Measurements from ENCODE around the gene LRRC2.

LRRC2 gene

DNA sequence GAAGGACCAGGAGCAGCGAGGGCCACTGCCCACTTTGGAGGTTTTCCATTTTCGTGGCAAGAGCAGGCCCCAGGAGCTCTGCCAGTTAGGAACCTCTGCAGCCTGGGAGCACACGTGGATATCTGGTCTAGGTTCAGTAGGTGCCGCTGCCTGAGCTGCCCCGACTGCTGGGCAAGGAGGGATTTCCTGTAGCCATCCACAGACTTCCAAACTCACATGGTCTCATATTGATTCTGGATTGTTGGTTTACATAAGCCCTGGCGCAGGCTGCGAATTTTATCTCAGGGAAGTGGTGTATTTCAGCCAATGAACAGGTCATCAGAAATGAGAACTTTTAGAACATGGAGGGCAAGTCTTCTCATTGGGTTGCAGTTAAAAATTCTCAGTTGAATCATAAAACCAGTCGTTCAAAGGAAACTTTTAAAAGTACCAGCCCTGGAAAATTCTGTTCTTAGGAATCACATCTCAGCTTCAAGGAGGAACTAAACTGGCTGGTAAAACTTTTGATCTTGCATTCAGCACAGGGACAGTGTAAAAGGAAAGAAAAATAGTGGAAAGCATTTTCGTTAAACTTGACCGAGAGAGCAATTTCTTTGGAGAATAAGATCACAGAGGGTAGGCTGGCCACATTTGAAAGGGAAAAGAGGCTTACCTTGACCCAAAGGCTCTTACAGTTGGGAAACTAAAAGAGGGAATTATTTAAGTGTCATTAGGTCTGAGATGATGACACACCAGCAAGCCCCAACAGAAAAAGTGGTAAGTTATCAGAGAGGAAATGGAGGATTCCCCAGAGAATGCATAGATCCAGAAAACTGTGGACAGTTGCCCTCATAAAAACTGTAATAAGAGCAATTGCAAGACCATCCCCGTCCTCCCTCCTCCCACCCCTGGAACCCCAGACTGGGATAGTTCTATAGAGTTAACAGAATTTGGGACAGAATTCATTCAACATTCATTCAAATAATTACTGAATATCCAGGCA is 74.7 kb downstream of the LRRC2 start:
- H3K27ac ChIP-seq (replicated peaks): no peak overlapping the region
- no peak for DNase-seq (ENCODE audit: low read depth in 1 of 2, low spot score in 1 of 2)
- no peak overlapping the region for H3K4me3 ChIP-seq (replicated peaks; ENCODE audit: insufficient read depth, low read length)
- TF ChIP-seq GABPA (IDR thresholded peaks at IDR 0.05; ENCODE audit: low read depth) (no peak), SPI1 (IDR thresholded peaks at IDR 0.05; ENCODE audit: borderline replicate concordance, low read depth) (no peak), POLR2AphosphoS5 (IDR thresholded peaks at IDR 0.05; ENCODE audit: low read depth) (no peak)
- TF ChIP-seq, protein P1, sequence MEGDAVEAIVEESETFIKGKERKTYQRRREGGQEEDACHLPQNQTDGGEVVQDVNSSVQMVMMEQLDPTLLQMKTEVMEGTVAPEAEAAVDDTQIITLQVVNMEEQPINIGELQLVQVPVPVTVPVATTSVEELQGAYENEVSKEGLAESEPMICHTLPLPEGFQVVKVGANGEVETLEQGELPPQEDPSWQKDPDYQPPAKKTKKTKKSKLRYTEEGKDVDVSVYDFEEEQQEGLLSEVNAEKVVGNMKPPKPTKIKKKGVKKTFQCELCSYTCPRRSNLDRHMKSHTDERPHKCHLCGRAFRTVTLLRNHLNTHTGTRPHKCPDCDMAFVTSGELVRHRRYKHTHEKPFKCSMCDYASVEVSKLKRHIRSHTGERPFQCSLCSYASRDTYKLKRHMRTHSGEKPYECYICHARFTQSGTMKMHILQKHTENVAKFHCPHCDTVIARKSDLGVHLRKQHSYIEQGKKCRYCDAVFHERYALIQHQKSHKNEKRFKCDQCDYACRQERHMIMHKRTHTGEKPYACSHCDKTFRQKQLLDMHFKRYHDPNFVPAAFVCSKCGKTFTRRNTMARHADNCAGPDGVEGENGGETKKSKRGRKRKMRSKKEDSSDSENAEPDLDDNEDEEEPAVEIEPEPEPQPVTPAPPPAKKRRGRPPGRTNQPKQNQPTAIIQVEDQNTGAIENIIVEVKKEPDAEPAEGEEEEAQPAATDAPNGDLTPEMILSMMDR (IDR thresholded peaks at IDR 0.05; ENCODE audit: insufficient read depth, low read length): no peak
- TF ChIP-seq, protein P2, sequence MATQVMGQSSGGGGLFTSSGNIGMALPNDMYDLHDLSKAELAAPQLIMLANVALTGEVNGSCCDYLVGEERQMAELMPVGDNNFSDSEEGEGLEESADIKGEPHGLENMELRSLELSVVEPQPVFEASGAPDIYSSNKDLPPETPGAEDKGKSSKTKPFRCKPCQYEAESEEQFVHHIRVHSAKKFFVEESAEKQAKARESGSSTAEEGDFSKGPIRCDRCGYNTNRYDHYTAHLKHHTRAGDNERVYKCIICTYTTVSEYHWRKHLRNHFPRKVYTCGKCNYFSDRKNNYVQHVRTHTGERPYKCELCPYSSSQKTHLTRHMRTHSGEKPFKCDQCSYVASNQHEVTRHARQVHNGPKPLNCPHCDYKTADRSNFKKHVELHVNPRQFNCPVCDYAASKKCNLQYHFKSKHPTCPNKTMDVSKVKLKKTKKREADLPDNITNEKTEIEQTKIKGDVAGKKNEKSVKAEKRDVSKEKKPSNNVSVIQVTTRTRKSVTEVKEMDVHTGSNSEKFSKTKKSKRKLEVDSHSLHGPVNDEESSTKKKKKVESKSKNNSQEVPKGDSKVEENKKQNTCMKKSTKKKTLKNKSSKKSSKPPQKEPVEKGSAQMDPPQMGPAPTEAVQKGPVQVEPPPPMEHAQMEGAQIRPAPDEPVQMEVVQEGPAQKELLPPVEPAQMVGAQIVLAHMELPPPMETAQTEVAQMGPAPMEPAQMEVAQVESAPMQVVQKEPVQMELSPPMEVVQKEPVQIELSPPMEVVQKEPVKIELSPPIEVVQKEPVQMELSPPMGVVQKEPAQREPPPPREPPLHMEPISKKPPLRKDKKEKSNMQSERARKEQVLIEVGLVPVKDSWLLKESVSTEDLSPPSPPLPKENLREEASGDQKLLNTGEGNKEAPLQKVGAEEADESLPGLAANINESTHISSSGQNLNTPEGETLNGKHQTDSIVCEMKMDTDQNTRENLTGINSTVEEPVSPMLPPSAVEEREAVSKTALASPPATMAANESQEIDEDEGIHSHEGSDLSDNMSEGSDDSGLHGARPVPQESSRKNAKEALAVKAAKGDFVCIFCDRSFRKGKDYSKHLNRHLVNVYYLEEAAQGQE (IDR thresholded peaks at IDR 0.05; ENCODE audit: insufficient replicate concordance, low read depth): no peak
- H3K27me3 ChIP-seq (ENCODE audit: insufficient read depth, poor library complexity, severe bottlenecking): no peaks in the 10 kb centered on the region

DNA sequence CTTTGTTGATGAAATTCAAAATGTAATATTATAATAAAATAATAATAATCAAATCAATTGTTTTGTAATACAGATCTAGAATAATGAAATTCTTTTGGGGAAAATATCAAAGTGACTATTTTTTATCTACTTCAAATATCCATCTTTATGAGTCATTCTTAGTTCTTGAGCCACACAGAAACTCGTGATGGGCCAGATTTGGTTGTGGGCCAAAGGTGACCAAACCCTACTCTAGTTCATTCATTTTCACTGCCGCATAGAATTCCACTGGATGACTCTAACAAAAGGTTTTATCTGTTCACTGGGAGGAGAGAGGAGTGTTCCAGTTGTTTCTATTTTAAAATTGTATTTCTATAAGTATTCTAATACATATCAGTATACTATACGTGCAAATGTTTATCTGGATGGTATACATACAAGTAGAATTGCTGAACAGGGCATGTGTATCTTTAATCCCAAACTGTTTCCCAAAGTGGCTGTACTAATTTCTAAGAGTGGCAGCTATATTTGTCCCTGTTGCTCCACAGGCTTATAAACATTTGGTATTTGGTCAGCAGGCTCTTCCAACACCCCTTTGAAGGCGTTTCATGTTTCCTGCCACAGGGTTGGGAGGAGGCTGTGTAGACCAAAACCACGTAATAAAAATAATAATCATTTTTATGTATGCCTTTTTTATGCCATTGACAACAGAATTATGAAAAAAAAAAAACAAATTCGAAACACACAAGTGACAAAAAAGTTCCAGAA is 75.6 kb downstream of the LRRC2 start:
- TF ChIP-seq GABPA (IDR thresholded peaks at IDR 0.05; ENCODE audit: low read depth) (no peak), POLR2AphosphoS5 (IDR thresholded peaks at IDR 0.05; ENCODE audit: low read depth) (no peak), SPI1 (IDR thresholded peaks at IDR 0.05; ENCODE audit: borderline replicate concordance, low read depth) (no peak)
- TF ChIP-seq, protein P2 (IDR thresholded peaks at IDR 0.05; ENCODE audit: insufficient replicate concordance, low read depth): no peak
- TF ChIP-seq, protein P1 (IDR thresholded peaks at IDR 0.05; ENCODE audit: insufficient read depth, low read length): no peak
- no peak for DNase-seq (ENCODE audit: low read depth in 1 of 2, low spot score in 1 of 2)
- H3K27ac ChIP-seq (replicated peaks): no peak overlapping the region

DNA sequence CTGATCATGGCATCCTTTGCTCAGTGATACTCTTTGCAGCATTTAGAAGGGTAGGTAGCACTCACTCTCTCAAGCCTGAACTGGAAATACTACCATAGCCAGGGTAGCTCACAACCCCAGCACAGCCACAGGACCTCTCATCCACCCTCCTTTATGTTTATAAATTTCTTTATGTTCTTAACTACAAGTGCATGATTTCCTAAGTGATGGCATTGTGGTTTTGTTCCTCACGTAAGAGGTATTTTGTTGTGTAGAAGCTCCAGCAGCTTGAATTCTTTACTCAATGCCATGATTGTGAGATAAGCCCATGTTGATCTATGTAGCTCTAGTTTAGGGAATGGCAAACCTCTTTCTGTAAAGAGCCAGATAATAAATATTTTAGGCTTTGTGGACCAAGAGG is 76.2 kb downstream of the LRRC2 start:
- Histone ChIP-seq H3K4me3 (replicated peaks; ENCODE audit: insufficient read depth, low read length) (no peak overlapping the region), H3K27ac (replicated peaks) (no peak overlapping the region), H3K27me3 (ENCODE audit: insufficient read depth, poor library complexity, severe bottlenecking) (no peaks in the 10 kb centered on the region)
- TF ChIP-seq, protein P2 (IDR thresholded peaks at IDR 0.05; ENCODE audit: insufficient replicate concordance, low read depth): no peak
- no peak for DNase-seq (ENCODE audit: low read depth in 1 of 2, low spot score in 1 of 2)

More for the DNA sequence above, 75.6 kb downstream of the LRRC2 start:
- H3K4me3 ChIP-seq (replicated peaks; ENCODE audit: insufficient read depth, low read length): no peak overlapping the region
- H3K27me3 ChIP-seq (ENCODE audit: insufficient read depth, poor library complexity, severe bottlenecking): no peaks in the 10 kb centered on the region

All from HL-60 (cell line).